Esophagus muscularis mucosa (tissue), 4 donors: ENCODE measurements around the gene RADIL. TPM values are rescaled to one million over a fixed set of nuclear protein-coding genes. Genes with fewer than 3 reads are reported as not detected.

Experiments used
- DNase-seq: peaks from one replicate; pipeline ENCODE4 v3.0.0-alpha.2; 2017; ENCODE audit errors: extremely low spot score
- H3K27ac ChIP-seq, 4 donors: fragments of 200-600 bp; sonication (generic); replicated peaks in 1 of 4; 1 replicate in 3 of 4; 2 replicates in 1 of 4; pipeline ENCODE4 v1.5.1; 2016 to 2019; ENCODE audit warnings: mild to moderate bottlenecking in 1 of 4
- H3K27me3 ChIP-seq, 4 donors: fragments of 200-600 bp; sonication (generic); one replicate each; pipeline versions ENCODE4 v1.5.1 to v1.6.0; 2016 to 2019
- H3K36me3 ChIP-seq, 4 donors: fragments of 200-600 bp; sonication (generic); one replicate each; pipeline ENCODE4 v1.5.1; 2016 to 2019
- H3K4me1 ChIP-seq, 4 donors: fragments of 200-600 bp; sonication (generic); one replicate each; pipeline ENCODE4 v1.5.1; 2016 to 2019
- H3K4me3 ChIP-seq, 4 donors: fragments of 200-600 bp; sonication (generic); 1 replicate in 2 of 4; 2 replicates in 2 of 4; pipeline ENCODE4 v1.5.1; 2016 to 2019; ENCODE audit warnings: mild to moderate bottlenecking in 4 of 4, moderate library complexity in 1 of 4
- H3K9me3 ChIP-seq, 4 donors: fragments of 200-600 bp; sonication (generic); 1 replicate in 3 of 4; 2 replicates in 1 of 4; pipeline ENCODE4 v1.5.1; 2016 to 2019
- CTCF ChIP-seq, 3 experiments: fragments of 200-600 bp in 2 of 3; fragments of 450-650 bp in 1 of 3; sonication (generic) in 2 of 3; IDR thresholded peaks; one replicate each; pipeline ENCODE4 v1.5.1; 2017 to 2019; ENCODE audit warnings: antibody characterized with exemption in 3 of 3, mild to moderate bottlenecking in 2 of 3, moderate library complexity in 1 of 3
- EP300 ChIP-seq: sonication (generic); formaldehyde crosslinking; IDR thresholded peaks from one replicate; pipeline ENCODE4 v1.6.1; 2017; ENCODE audit warnings: antibody characterized with exemption
- POLR2A ChIP-seq: fragments of 450-650 bp; IDR thresholded peaks from one replicate; pipeline ENCODE4 v1.6.1; 2017; ENCODE audit warnings: antibody characterized with exemption, moderate library complexity, mild to moderate bottlenecking, low read depth
- POLR2AphosphoS5 ChIP-seq, 2 donors: sonication (generic); formaldehyde crosslinking; IDR thresholded peaks; one replicate each; pipeline ENCODE4 v1.6.1; 2017; ENCODE audit warnings: antibody characterized with exemption in 2 of 2
- WGBS: methylation state at CpG from one replicate; pipeline ENCODE4 v1.1.5; 2018; 5-methylcytosine and 5-hydroxymethylcytosine counted together
- intact Hi-C: fragments of 100-400 bp; cut with DNase I; formaldehyde crosslinking; loops from one replicate; pipeline ENCODE4 v1.15.1; 2023
- total RNA-seq, 4 donors: library from RNA; depleted of rRNA; stranded (reverse); fragments of >200 nt; gene quantifications; one replicate each; pipeline versions ENCODE4 v1.1.0 to v1.2.1, GENCODE V29; 2016

Gene RADIL
- total RNA-seq, 4 donors from 2014 or later = 6.5 to 12.9 (median 12.1) TPM

GRCh38 chr7:4824120-4824775, 59.3 kb downstream of the RADIL start:
- Histone ChIP-seq H3K4me1 (peaks cover 6 to 12% (median 10%) of the 10 kb centered on the region in 4 donors), H3K9me3 (no peaks in the 10 kb centered on the region), H3K36me3 (peaks cover 0 to 3% (median 0%) of the 10 kb centered on the region in 4 donors), H3K27ac (no peak overlapping the region), H3K4me3 (no peak overlapping the region), H3K27me3 (peaks cover 0 to 9% (median 0%) of the 10 kb centered on the region in 4 donors)
- intact Hi-C loops = no loop called here
- DNase-seq = no peak
- WGBS = 96% methylated on average over 8 of the region's 20 CpGs
- no peak for TF ChIP-seq POLR2AphosphoS5 (IDR thresholded peaks at IDR 0.05)
- TF ChIP-seq CTCF (IDR thresholded peaks at IDR 0.05) = no peak
- TF ChIP-seq POLR2A = no peak
- no peak for TF ChIP-seq EP300

- intact Hi-C loops = no loop called here
- Histone ChIP-seq H3K27ac (no peak overlapping the region), H3K4me1 (peaks cover 6 to 12% (median 10%) of the 10 kb centered on the region in 4 donors), H3K27me3 (peaks cover 0 to 9% (median 0%) of the 10 kb centered on the region in 4 donors), H3K36me3 (peaks cover 0 to 3% (median 0%) of the 10 kb centered on the region in 4 donors), H3K9me3 (no peaks in the 10 kb centered on the region), H3K4me3 (no peak overlapping the region)
- DNase-seq = no peak
- TF ChIP-seq POLR2AphosphoS5 (IDR thresholded peaks at IDR 0.05) (no peak), EP300 (no peak), CTCF (IDR thresholded peaks at IDR 0.05) (no peak), POLR2A (no peak)
- 86% methylated on average over 14 of the region's 14 CpGs for WGBS
These were observed 59.9 kb downstream of the RADIL start for GRCh38 chr7:4823441-4824119.

- peaks cover 0 to 9% (median 0%) of the 10 kb centered on the region in 4 donors for H3K27me3 ChIP-seq
- intact Hi-C loops = no loop called here
- no peaks in the 10 kb centered on the region for H3K9me3 ChIP-seq
- no peak overlapping the region for H3K4me3 ChIP-seq
- H3K27ac ChIP-seq = no peak overlapping the region
- H3K4me1 ChIP-seq = peaks cover 6 to 12% (median 10%) of the 10 kb centered on the region in 4 donors
- 87% methylated on average over 9 of the region's 9 CpGs for WGBS
- DNase-seq = no peak
- TF ChIP-seq CTCF (IDR thresholded peaks at IDR 0.05) (no peak), POLR2A (no peak)
- H3K36me3 ChIP-seq = peaks cover 0 to 3% (median 0%) of the 10 kb centered on the region in 4 donors
These were observed 60.8 kb downstream of the RADIL start for GRCh38 chr7:4822677-4823076.

GRCh38 chr7:4820967-4821471, 62.5 kb downstream of the RADIL start:
- H3K4me1 ChIP-seq = peaks cover 6 to 12% (median 10%) of the 10 kb centered on the region in 4 donors
- no peaks in the 10 kb centered on the region for H3K9me3 ChIP-seq
- peaks cover 0 to 10% (median 2%) of the 10 kb centered on the region in 4 donors for H3K36me3 ChIP-seq
- intact Hi-C loops = no loop called here
- no peak for DNase-seq
- H3K4me3 ChIP-seq = no peak overlapping the region
- peaks cover 0 to 9% (median 0%) of the 10 kb centered on the region in 4 donors for H3K27me3 ChIP-seq
- H3K27ac ChIP-seq = no peak overlapping the region
- 88% methylated on average over 10 of the region's 20 CpGs for WGBS
- no peak for TF ChIP-seq POLR2AphosphoS5 (IDR thresholded peaks at IDR 0.05)
- TF ChIP-seq CTCF (IDR thresholded peaks at IDR 0.05) = no peak
- TF ChIP-seq POLR2A = no peak
- TF ChIP-seq EP300 = no peak
